Astrocyte (in vitro differentiated cells and primary cell): ENCODE data around the gene ATP6V0E1. TPM values are rescaled to one million over a fixed set of nuclear protein-coding genes. Genes with fewer than 3 reads are reported as not detected.
"Not testable (repeated sequence)": the region's sequence is repeated elsewhere in the genome, so short reads cannot be mapped to it uniquely, and the experiment has no call there.

Source experiments
- DNase-seq: peaks from one replicate; pipeline ENCODE4 v3.0.0-alpha.2; 2010; ENCODE audit warnings: low read depth
- FAIRE-seq: peaks from 2 replicates; lab custom pipeline; 2011; peaks lifted over from hg19 to GRCh38; lab: Jason Lieb, UNC
- H2AFZ ChIP-seq: 2 replicates; pipeline ENCODE4 v1.6.0; 2012; ENCODE audit warnings: low read depth, low read length, inconsistent platforms
- H3K27ac ChIP-seq: 2 replicates; pipeline ENCODE4 v1.5.1; 2011; ENCODE audit warnings: low read depth, low read length, inconsistent platforms
- H3K27me3 ChIP-seq: 2 replicates; pipeline ENCODE4 v1.6.0; 2011; ENCODE audit warnings: low read length, inconsistent platforms; ENCODE audit not compliant: insufficient read depth
- H3K36me3 ChIP-seq: 2 replicates; pipeline ENCODE4 v1.5.1; 2011; ENCODE audit warnings: low read length, inconsistent platforms; ENCODE audit not compliant: insufficient read depth
- H3K4me1 ChIP-seq: 2 replicates; pipeline ENCODE4 v1.5.1; 2011; ENCODE audit warnings: low read length, inconsistent platforms; ENCODE audit not compliant: insufficient read depth
- H3K4me2 ChIP-seq: 2 replicates; pipeline ENCODE4 v1.6.0; 2012; ENCODE audit warnings: low read length, inconsistent platforms
- H3K4me3 ChIP-seq: 2 replicates; pipeline ENCODE4 v1.5.1; 2011; ENCODE audit warnings: low read depth, mild to moderate bottlenecking, low read length, inconsistent platforms; ENCODE audit not compliant: insufficient read depth
- H3K79me2 ChIP-seq: 2 replicates; pipeline ENCODE4 v1.6.0; 2012; ENCODE audit warnings: mild to moderate bottlenecking, low read length, inconsistent platforms; ENCODE audit not compliant: insufficient read depth
- H3K9ac ChIP-seq: 2 replicates; pipeline ENCODE4 v1.6.0; 2012; ENCODE audit warnings: mild to moderate bottlenecking, low read length, inconsistent platforms
- H3K9me3 ChIP-seq: 2 replicates; pipeline ENCODE4 v1.5.1; 2012; ENCODE audit warnings: low read depth, mild to moderate bottlenecking, low read length, inconsistent platforms; ENCODE audit not compliant: insufficient read depth
- H4K20me1 ChIP-seq: 2 replicates; pipeline ENCODE4 v1.6.0; 2012; ENCODE audit warnings: low read length, inconsistent platforms; ENCODE audit not compliant: insufficient read depth
- H3K27ac Mint-ChIP-seq: one replicate; pipeline ENCODE4 v1.8.0; 2021; ENCODE audit warnings: mild to moderate bottlenecking, mixed read lengths; ENCODE audit not compliant: unreplicated experiment
- H3K27me3 Mint-ChIP-seq: one replicate; pipeline ENCODE4 v1.8.0; 2021; ENCODE audit warnings: low read depth, mixed read lengths; ENCODE audit not compliant: unreplicated experiment
- H3K36me3 Mint-ChIP-seq: one replicate; pipeline ENCODE4 v1.8.0; 2021; ENCODE audit warnings: low read depth, mixed read lengths; ENCODE audit not compliant: unreplicated experiment
- H3K4me1 Mint-ChIP-seq: one replicate; pipeline ENCODE4 v1.8.0; 2021; ENCODE audit warnings: low read depth, mixed read lengths; ENCODE audit not compliant: unreplicated experiment
- H3K4me3 Mint-ChIP-seq: one replicate; pipeline ENCODE4 v1.8.0; 2021; ENCODE audit warnings: mild to moderate bottlenecking, moderate library complexity, mixed read lengths; ENCODE audit not compliant: unreplicated experiment
- H3K9me3 Mint-ChIP-seq: one replicate; pipeline ENCODE4 v1.8.0; 2021; ENCODE audit warnings: mild to moderate bottlenecking, mixed read lengths; ENCODE audit not compliant: unreplicated experiment
- EZH2 ChIP-seq: IDR thresholded peaks from 2 replicates; pipeline ENCODE4 v1.6.1; 2012; ENCODE audit warnings: mild to moderate bottlenecking, low read length, inconsistent platforms; ENCODE audit not compliant: insufficient read depth
- total RNA-seq: library from RNA; stranded (reverse); gene quantifications from 2 replicates; pipeline ENCODE4 v1.2.1, GENCODE V29; 2021
- TF ChIP-seq, protein P1 (sequence below): IDR thresholded peaks from 2 replicates; pipeline ENCODE4 v1.5.1; 2011; ENCODE audit warnings: low read depth, mild to moderate bottlenecking, inconsistent platforms, low read length, moderate library complexity; ENCODE audit not compliant: insufficient read depth

Gene ATP6V0E1
- total RNA-seq, 1 donor from 2014 or later, result 327 TPM

GRCh38 chr5:173069671-173070070 lies 86.1 kb downstream of the ATP6V0E1 start:
- H4K20me1 ChIP-seq, result no peaks in the 10 kb centered on the region
- no peaks in the 10 kb centered on the region for H3K36me3 ChIP-seq
- no peaks in the 10 kb centered on the region for H3K27me3 ChIP-seq
- Mint-ChIP-seq H3K9me3 (no peaks in the 10 kb centered on the region), H3K27ac (no peak overlapping the region), H3K4me3 (no peak overlapping the region), H3K36me3 (no peaks in the 10 kb centered on the region), H3K27me3 (no peaks in the 10 kb centered on the region), H3K4me1 (no peaks in the 10 kb centered on the region)
- H3K4me2 ChIP-seq, result no peak overlapping the region
- H2AFZ ChIP-seq, result no peak overlapping the region
- H3K4me3 ChIP-seq, result no peak overlapping the region
- H3K79me2 ChIP-seq, result no peaks in the 10 kb centered on the region
- H3K9ac ChIP-seq, result no peak overlapping the region
- no peak overlapping the region for H3K27ac ChIP-seq
- no peak for FAIRE-seq
- TF ChIP-seq, protein P1, sequence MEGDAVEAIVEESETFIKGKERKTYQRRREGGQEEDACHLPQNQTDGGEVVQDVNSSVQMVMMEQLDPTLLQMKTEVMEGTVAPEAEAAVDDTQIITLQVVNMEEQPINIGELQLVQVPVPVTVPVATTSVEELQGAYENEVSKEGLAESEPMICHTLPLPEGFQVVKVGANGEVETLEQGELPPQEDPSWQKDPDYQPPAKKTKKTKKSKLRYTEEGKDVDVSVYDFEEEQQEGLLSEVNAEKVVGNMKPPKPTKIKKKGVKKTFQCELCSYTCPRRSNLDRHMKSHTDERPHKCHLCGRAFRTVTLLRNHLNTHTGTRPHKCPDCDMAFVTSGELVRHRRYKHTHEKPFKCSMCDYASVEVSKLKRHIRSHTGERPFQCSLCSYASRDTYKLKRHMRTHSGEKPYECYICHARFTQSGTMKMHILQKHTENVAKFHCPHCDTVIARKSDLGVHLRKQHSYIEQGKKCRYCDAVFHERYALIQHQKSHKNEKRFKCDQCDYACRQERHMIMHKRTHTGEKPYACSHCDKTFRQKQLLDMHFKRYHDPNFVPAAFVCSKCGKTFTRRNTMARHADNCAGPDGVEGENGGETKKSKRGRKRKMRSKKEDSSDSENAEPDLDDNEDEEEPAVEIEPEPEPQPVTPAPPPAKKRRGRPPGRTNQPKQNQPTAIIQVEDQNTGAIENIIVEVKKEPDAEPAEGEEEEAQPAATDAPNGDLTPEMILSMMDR, result no peak
- H3K9me3 ChIP-seq, result no peaks in the 10 kb centered on the region
- no peak for DNase-seq
- H3K4me1 ChIP-seq, result no peaks in the 10 kb centered on the region

GRCh38 chr5:173075137-173075843 lies 91.7 kb downstream of the ATP6V0E1 start:
- DNase-seq, result no peak
- no peaks in the 10 kb centered on the region for H3K9me3 ChIP-seq
- H3K27ac ChIP-seq, result no peak overlapping the region
- Mint-ChIP-seq H3K4me1 (no peaks in the 10 kb centered on the region), H3K4me3 (no peak overlapping the region), H3K36me3 (no peaks in the 10 kb centered on the region), H3K27me3 (no peaks in the 10 kb centered on the region), H3K27ac (no peak overlapping the region), H3K9me3 (no peaks in the 10 kb centered on the region)
- H3K79me2 ChIP-seq, result no peaks in the 10 kb centered on the region
- no peak overlapping the region for H3K9ac ChIP-seq
- TF ChIP-seq, protein P1, result no peak
- TF ChIP-seq EZH2, result no peak
- peaks cover 5% of the 10 kb centered on the region for H4K20me1 ChIP-seq
- no peaks in the 10 kb centered on the region for H3K4me1 ChIP-seq
- no peak overlapping the region for H3K4me3 ChIP-seq
- no peak overlapping the region for H2AFZ ChIP-seq
- H3K36me3 ChIP-seq, result no peaks in the 10 kb centered on the region
- H3K4me2 ChIP-seq, result no peak overlapping the region
- FAIRE-seq, result no peak
- no peaks in the 10 kb centered on the region for H3K27me3 ChIP-seq

DNA sequence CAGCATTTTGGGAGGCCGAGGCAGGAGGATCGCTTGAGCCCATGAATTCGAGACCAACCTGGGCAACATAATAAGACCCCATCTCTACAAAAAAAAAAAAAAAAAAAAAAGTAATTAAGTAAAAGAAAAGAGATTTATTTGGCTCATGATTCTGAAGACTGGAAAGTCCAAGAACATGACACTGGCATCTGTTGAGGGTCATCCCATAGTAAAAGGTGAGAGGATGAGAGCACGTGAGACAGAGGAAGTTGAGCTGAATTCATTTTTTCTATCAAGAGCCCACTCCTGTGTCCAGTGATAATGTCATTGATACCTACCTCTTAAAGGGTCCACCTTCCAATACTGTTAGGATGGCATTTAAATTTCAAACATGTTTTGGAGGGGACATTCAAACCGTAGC lies 92.4 kb downstream of the ATP6V0E1 start:
- Histone ChIP-seq H3K4me3 (no peak overlapping the region), H3K27me3 (no peaks in the 10 kb centered on the region), H3K36me3 (no peaks in the 10 kb centered on the region), H3K9me3 (no peaks in the 10 kb centered on the region), H3K27ac (no peak overlapping the region), H3K4me2 (no peak overlapping the region), H2AFZ (no peak overlapping the region), H3K79me2 (no peaks in the 10 kb centered on the region), H4K20me1 (peaks cover 5% of the 10 kb centered on the region), H3K4me1 (no peaks in the 10 kb centered on the region), H3K9ac (no peak overlapping the region)
- Mint-ChIP-seq H3K27me3 (no peaks in the 10 kb centered on the region), H3K27ac (no peak overlapping the region), H3K4me3 (no peak overlapping the region), H3K36me3 (peaks cover under 1% of the 10 kb centered on the region), H3K4me1 (no peaks in the 10 kb centered on the region), H3K9me3 (no peaks in the 10 kb centered on the region)
- FAIRE-seq (no peak), DNase-seq (no peak)
- no peak for TF ChIP-seq EZH2
- TF ChIP-seq, protein P1, result no peak

- H3K27me3 ChIP-seq, H3K36me3 ChIP-seq, H3K9ac ChIP-seq, H3K79me2 ChIP-seq, H3K27ac ChIP-seq, H3K4me3 Mint-ChIP-seq, H3K9me3 ChIP-seq, H3K4me3 ChIP-seq, H3K36me3 Mint-ChIP-seq, DNase-seq, H3K4me2 ChIP-seq, H3K27ac Mint-ChIP-seq, H3K4me1 ChIP-seq, H2AFZ ChIP-seq, H4K20me1 ChIP-seq, FAIRE-seq, H3K9me3 Mint-ChIP-seq, H3K27me3 Mint-ChIP-seq, H3K4me1 Mint-ChIP-seq: not testable (repeated sequence)
Observed at GRCh38 chr5:173076471-173076870, 92.9 kb downstream of the ATP6V0E1 start.
